B cell (primary cell): ENCODE data around the gene AMD1. TPM values are rescaled to one million over a fixed set of nuclear protein-coding genes. Genes with fewer than 3 reads are reported as not detected.

Experiments used
- ATAC-seq: fragments of 200-7000 bp; cut with Tn5 transposase; one replicate; pipeline ENCODE4 v1.10.0; 2021; ENCODE audit warnings: low read depth, mild to moderate bottlenecking, moderate number of reproducible peaks, moderate library complexity
- CTCF ChIA-PET: fragments of 350-600 bp; sonication (Branson Sonifier 250); formaldehyde crosslinking; loops from one replicate; lab custom pipeline; 2021; ENCODE audit warnings: antibody characterized with exemption, inconsistent platforms; lab: Charles Lee
- POLR2A ChIA-PET: fragments of 350-600 bp; sonication (Branson Sonifier 250); formaldehyde crosslinking; loops from one replicate; lab custom pipeline; 2021; ENCODE audit warnings: antibody characterized with exemption; lab: Charles Lee
- DNase-seq: peaks from one replicate; pipeline ENCODE4 v3.0.0; 2013
- H2AFZ ChIP-seq: 2 replicates; pipeline ENCODE4 v1.6.1; 2012; ENCODE audit warnings: mild to moderate bottlenecking, low read depth, low read length; ENCODE audit not compliant: insufficient read depth, poor library complexity, severe bottlenecking
- H3K27ac ChIP-seq, 2 donors: 1 replicate in 1 of 2; 2 replicates in 1 of 2; pipeline ENCODE4 v1.5.1; 2012 to 2013; ENCODE audit warnings: low read length in 2 of 2, mild to moderate bottlenecking in 2 of 2, moderate library complexity in 1 of 2
- H3K27me3 ChIP-seq, 4 experiments: fragments of 200-600 bp in 1 of 4; sonication (generic) in 1 of 4; replicated peaks in 1 of 4; 1 replicate in 2 of 4; 2 replicates in 2 of 4; pipeline versions ENCODE4 v1.6.1 to v1.7.0; 2013 to 2016; ENCODE audit warnings: low read length in 3 of 4, mild to moderate bottlenecking in 2 of 4, mixed read lengths in 1 of 4, moderate library complexity in 1 of 4; ENCODE audit not compliant: insufficient read depth in 4 of 4, control insufficient read depth in 3 of 4; ENCODE audit errors: control extremely low read depth in 1 of 4
- H3K36me3 ChIP-seq, 2 experiments: replicated peaks in 1 of 2; 1 replicate in 1 of 2; 2 replicates in 1 of 2; pipeline versions ENCODE4 v1.6.1 to v1.7.1; 2013; ENCODE audit warnings: low read length in 1 of 2; ENCODE audit not compliant: insufficient read depth in 2 of 2, control insufficient read depth in 1 of 2; ENCODE audit errors: control extremely low read depth in 1 of 2, extremely low read depth in 1 of 2
- H3K4me1 ChIP-seq, 2 donors: fragments of 200-600 bp in 1 of 2; sonication (generic) in 1 of 2; 1 replicate in 1 of 2; 2 replicates in 1 of 2; pipeline versions ENCODE4 v1.5.1 to v1.6.1; 2013 to 2017; ENCODE audit warnings: low read length in 2 of 2; ENCODE audit not compliant: control insufficient read depth in 2 of 2, insufficient read depth in 2 of 2
- H3K4me2 ChIP-seq: replicated peaks from 2 replicates; pipeline ENCODE3; 2012; ENCODE audit warnings: mild to moderate bottlenecking, low read depth, low read length; ENCODE audit not compliant: poor library complexity, severe bottlenecking
- H3K4me3 ChIP-seq, 5 experiments: fragments of 200-600 bp in 1 of 5; sonication (generic) in 1 of 5; 1 replicate in 3 of 5; 2 replicates in 2 of 5; pipeline versions ENCODE4 v1.5.1 to v1.7.0; 2011 to 2016; ENCODE audit warnings: low read length in 4 of 5, mild to moderate bottlenecking in 4 of 5, low read depth in 2 of 5, control low read depth in 1 of 5, moderate library complexity in 1 of 5; ENCODE audit not compliant: insufficient read depth in 1 of 5; ENCODE audit errors: control extremely low read depth in 1 of 5, extremely low read depth in 1 of 5
- H3K79me2 ChIP-seq: fragments of 200-600 bp; sonication (generic); one replicate; pipeline ENCODE4 v1.6.0; 2016; ENCODE audit warnings: low read length; ENCODE audit not compliant: control insufficient read depth, insufficient read depth
- H3K9ac ChIP-seq: fragments of 200-600 bp; sonication (generic); 2 replicates; pipeline ENCODE4 v1.6.1; 2017; ENCODE audit warnings: mild to moderate bottlenecking, low read length, moderate library complexity
- H3K9me3 ChIP-seq, 3 donors: one replicate each; pipeline versions ENCODE4 v1.6.1 to v1.7.1; 2013; ENCODE audit warnings: low read length in 2 of 3; ENCODE audit not compliant: control insufficient read depth in 2 of 3, insufficient read depth in 1 of 3; ENCODE audit errors: control extremely low read depth in 1 of 3
- H4K20me1 ChIP-seq: 2 replicates; pipeline ENCODE4 v1.6.0; 2012; ENCODE audit warnings: mild to moderate bottlenecking, low read length; ENCODE audit not compliant: insufficient read depth, control insufficient read depth, poor library complexity, severe bottlenecking
- H3K27ac Mint-ChIP-seq: one replicate; pipeline ENCODE4 v1.8.0; 2021; ENCODE audit warnings: mixed read lengths
- H3K27me3 Mint-ChIP-seq: one replicate; pipeline ENCODE4 v1.8.0; 2021; ENCODE audit warnings: mixed read lengths
- H3K4me1 Mint-ChIP-seq: one replicate; pipeline ENCODE4 v1.8.0; 2021; ENCODE audit warnings: mixed read lengths
- H3K4me3 Mint-ChIP-seq: one replicate; pipeline ENCODE4 v1.8.0; 2021; ENCODE audit warnings: mixed read lengths
- H3K9me3 Mint-ChIP-seq: one replicate; pipeline ENCODE4 v1.8.0; 2022; ENCODE audit warnings: mixed read lengths; ENCODE audit not compliant: insufficient read depth
- EZH2 ChIP-seq: IDR thresholded peaks from 2 replicates; pipeline ENCODE4 v1.6.1; 2012; ENCODE audit warnings: borderline replicate concordance, low read depth, mild to moderate bottlenecking, moderate library complexity, low read length; ENCODE audit not compliant: insufficient read depth, poor library complexity, severe bottlenecking
- WGBS: methylation state at CpG from one replicate; pipeline ENCODE4 v1.1.5; 2013; ENCODE audit warnings: missing lambda C conversion rate; ENCODE audit not compliant: insufficient coverage; 5-methylcytosine and 5-hydroxymethylcytosine counted together
- intact Hi-C: fragments of 100-400 bp; cut with micrococcal nuclease; formaldehyde crosslinking; loops from one replicate; pipeline ENCODE4 v1.10.0; 2022
- polyA plus RNA-seq: library from polyadenylated mRNA; depleted of rRNA; stranded (reverse); fragments of >200 nt; gene quantifications from 2 replicates; pipeline ENCODE4 v1.2.3, GENCODE V29; 2012
- total RNA-seq, 2 donors: library from RNA; stranded (reverse); fragments of 120-200 nt in 1 of 2; gene quantifications; 1 replicate in 1 of 2; 2 replicates in 1 of 2; pipeline versions ENCODE4 v1.2.3 to v1.2.4, GENCODE V29; 2013 to 2022
- TF ChIP-seq, protein P1 (sequence below): fragments of 200-600 bp; IDR thresholded peaks from one replicate; pipeline ENCODE4 v1.8.0; 2022; ENCODE audit warnings: antibody characterized with exemption, mild to moderate bottlenecking

AMD1 gene
- total and polyA plus RNA-seq, 2 donors (not counting 1 experiment from before 2014, with no cell fraction given), result 49.8 to 56.8 TPM

DNA sequence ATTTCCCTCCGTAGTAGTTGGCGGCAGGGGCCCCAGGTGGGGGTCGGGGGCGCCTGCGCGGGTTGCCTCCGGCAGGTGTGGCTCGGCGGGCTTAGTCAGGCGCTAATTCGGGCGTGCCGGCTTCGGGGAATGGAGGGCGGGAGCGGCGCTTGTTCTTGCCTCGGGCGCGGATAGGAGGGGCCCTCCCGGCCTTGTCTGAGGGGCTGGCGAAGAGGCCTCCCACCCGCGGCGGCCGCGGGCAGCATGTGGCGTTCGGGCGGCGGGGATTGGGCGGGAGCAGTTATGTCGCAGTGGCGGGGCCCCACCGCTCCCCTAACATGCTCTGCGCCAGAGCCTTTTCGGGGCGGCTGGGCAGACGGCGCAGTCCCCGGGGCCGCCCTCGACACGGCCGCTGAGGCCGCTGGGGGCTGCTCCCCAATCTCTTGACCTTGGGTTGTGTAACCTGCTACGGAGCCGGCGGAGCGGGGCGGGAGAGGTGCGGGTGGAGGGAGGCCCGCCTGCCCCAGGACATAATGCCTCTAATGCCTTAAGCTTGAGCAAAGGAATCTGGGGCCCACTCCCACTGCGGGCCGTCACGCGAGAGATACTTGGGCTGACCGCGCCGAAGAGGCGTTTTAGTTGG, 1.1 kb downstream of the AMD1 start:
- TF ChIP-seq EZH2, result no peak
- TF ChIP-seq, protein P1, sequence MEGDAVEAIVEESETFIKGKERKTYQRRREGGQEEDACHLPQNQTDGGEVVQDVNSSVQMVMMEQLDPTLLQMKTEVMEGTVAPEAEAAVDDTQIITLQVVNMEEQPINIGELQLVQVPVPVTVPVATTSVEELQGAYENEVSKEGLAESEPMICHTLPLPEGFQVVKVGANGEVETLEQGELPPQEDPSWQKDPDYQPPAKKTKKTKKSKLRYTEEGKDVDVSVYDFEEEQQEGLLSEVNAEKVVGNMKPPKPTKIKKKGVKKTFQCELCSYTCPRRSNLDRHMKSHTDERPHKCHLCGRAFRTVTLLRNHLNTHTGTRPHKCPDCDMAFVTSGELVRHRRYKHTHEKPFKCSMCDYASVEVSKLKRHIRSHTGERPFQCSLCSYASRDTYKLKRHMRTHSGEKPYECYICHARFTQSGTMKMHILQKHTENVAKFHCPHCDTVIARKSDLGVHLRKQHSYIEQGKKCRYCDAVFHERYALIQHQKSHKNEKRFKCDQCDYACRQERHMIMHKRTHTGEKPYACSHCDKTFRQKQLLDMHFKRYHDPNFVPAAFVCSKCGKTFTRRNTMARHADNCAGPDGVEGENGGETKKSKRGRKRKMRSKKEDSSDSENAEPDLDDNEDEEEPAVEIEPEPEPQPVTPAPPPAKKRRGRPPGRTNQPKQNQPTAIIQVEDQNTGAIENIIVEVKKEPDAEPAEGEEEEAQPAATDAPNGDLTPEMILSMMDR, result no peak
- Mint-ChIP-seq H3K4me1 (peaks cover 54% of the 10 kb centered on the region), H3K9me3 (no peaks in the 10 kb centered on the region), H3K4me3 (peak overlapping the region; percentile 100), H3K27me3 (no peaks in the 10 kb centered on the region), H3K27ac (peak overlapping the region; percentile 91)
- peak overlapping the region; percentile 79 for H3K4me2 ChIP-seq
- DNase-seq (peak; percentile 76), ATAC-seq (peak; percentile 8)
- ChIA-PET POLR2A (interaction anchor here (1.0 to 4.8 kb wide), 5 partner anchors 9 to 188 kb away, joined by 4 to 99 read pairs (median 7); partner anchors contain the start of genes CDK19, GTF3C6 and RPF2), CTCF (interaction anchor here (0.9 to 5.3 kb wide), 5 partner anchors 11 to 194 kb away, joined by 3 to 95 read pairs (median 31); partner anchors contain the start of gene CDK19)
- H3K79me2 ChIP-seq, result peaks cover 65% of the 10 kb centered on the region
- WGBS, result 0% methylated on average over 60 of the region's 61 CpGs
- peak overlapping the region; percentile 84 for H3K9ac ChIP-seq
- H3K4me3 ChIP-seq, result peak overlapping the region; percentile 78 to 96 (median 91)
- no peaks in the 10 kb centered on the region for H3K27me3 ChIP-seq
- H3K36me3 ChIP-seq, result no peaks in the 10 kb centered on the region
- intact Hi-C loops, result loop anchor here (2.0 to 10.0 kb wide), 6 partner anchors 17 to 1421 kb away; partner anchors contain the start of genes AK9, FIG4, FYN and MICAL1
- H3K9me3 ChIP-seq, result no peaks in the 10 kb centered on the region
- H3K4me1 ChIP-seq, result peaks cover 37 to 48% of the 10 kb centered on the region in 2 donors
- peak overlapping the region; percentile 80 to 88 for H3K27ac ChIP-seq
- H4K20me1 ChIP-seq, result peaks cover 41% of the 10 kb centered on the region
- H2AFZ ChIP-seq, result peak overlapping the region; percentile 57
